HPDE6-E6E7 (cell line): Measurements from ENCODE around the gene MED13L.

Experiments used
- DNase-seq: peaks from one replicate; pipeline ENCODE4 v3.0.0; 2011; ENCODE audit warnings: missing footprints; ENCODE audit errors: extremely low spot score

The MED13L gene

DNA sequence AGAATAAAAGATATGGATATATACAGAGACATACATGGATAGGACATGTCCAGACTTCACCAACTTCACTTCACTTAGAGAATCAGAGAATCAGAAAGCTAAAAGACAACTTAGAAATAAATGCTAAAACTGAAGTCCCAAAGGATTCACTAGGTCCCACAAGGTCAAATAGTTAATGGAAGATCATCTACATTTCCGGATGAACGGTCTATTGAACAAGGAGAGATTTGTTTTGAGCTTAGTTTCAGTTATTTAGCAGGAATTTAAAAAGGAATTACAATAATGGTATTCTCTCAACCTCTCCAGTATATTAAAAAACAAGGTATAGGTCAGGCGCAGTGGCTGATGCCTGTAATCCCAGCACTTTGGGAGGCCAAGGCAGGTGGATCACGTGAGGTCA, 187.0 kb downstream of the MED13L start:
- DNase-seq, result no peak

DNA sequence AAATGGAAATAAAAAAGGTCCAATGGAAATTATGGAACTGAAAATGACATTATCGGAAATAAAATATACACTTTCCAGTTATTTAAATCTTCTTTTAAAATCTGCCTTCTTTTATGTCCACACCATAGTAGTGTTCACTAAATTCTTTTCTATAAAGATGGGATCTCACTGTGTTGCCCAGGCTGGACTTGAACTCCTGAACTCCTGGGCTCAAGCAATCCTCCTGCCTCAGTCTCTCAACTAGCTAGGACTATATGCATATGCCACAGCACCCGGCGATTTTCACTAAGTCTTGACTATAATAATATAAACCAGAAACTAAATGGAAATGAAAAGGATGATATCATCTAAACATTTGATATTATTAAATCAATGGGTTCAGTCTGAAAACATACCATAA, 188.4 kb downstream of the MED13L start:
- no peak for DNase-seq

DNA sequence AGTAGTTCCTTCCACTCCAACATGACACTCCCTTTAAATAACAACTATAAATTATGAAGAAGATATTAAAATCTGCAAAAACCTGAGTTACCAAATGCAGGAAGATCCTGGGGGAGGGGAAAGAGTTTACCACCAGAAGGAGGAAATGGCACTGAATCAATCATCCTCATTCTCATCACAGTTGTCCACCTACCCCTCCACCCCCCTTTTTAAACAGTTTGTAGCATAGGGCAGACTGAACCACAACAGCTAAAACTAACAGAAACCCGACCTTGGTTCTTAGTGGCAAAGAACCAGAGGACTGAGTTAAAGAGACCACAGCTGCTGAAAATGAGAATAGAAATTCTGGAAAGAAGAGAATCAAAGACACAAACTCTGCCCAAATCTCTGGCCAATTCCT, 189.5 kb downstream of the MED13L start:
- no peak for DNase-seq

DNA sequence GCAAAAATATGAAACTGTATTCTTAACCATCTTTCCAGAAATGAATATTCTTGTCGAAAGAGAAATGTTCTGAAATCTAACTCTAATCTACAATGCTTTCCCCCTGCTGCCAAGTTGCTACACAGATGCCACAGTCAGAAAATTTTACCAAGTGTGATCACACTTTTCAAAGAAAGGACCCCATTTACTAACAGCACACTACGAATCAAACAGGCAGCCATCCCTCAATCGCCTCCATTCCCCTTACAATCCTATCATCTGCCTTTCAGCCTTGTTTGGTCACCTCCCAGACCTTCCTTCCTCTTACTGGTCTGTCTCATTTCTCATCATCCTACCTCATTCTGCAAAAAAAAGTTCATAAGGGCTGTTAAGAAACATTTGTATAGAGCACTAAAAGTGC, 190.1 kb downstream of the MED13L start:
- DNase-seq, result no peak

DNA sequence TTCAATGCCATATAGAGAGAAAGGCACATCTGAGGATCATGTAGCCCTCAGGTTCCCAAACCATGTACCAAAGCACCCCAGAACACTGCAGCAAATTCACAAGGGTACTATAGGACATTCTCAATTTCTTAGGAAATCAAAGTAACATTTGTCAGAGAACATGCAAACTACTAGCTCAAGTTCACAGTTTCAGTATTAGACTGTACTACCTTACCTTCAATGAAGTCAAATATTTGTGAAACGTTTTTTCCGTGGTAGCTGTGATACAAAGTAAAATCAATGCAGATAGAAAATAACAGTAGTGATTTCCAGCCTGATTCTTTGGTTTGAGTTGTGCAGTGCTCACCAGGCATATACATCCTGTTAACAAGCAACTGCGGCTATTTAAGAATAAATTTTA, 197.1 kb downstream of the MED13L start:
- no peak for DNase-seq

DNA sequence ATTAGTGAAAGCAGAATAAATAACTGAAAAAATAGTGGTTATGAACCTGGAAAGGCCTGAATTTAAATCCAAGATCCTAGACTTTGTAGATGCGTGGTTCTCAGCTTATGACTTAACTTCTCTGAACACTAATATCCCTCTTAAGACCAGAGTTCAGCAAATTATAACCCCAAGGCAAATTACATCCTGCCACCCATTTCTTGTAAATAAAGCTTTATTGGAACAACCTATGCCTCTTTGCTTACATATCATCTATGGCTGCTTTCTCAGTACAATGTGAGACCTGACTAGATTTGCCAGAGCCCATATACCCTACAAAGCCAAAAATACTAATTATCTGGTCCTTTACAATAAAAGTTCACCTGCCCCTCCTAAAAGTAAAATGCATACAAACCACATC, 199.1 kb downstream of the MED13L start:
- no peak for DNase-seq

DNA sequence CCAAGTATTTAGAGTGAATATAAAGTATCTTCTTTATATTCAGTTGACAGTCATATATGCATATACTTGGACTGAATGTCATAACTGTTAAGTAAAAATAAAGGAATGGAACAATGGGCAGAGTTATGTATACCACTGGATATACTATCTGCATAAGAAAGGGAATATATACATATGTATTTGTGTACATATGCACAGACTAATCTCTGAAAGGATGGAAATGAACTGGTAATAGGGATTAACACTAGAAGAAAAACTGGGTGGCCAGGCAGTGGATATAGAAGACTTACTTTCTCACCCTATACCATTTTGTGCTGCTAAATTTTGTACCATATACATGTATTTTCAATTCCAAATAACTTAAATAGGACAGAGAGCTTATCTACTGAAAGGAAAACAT, 200.1 kb downstream of the MED13L start:
- no peak for DNase-seq

DNA sequence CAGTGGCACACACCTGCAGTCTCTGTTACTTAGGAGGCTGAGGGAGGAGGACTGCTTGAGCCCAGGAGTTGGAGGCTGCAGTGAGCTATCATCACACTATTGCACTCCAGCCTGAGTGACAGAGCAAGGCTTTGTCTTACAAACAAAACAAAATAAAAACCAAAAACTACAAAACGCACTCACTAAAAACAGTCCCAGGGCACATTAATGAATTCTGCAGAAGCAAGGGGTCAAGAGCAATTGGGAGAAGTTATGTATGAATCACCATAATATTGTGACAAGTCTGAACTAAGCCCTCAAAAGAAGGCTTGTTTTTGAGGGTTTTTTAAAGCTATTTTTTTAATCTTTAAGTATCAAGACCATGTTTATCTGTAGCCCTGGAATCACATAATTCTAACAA, 201.1 kb downstream of the MED13L start:
- no peak for DNase-seq

DNA sequence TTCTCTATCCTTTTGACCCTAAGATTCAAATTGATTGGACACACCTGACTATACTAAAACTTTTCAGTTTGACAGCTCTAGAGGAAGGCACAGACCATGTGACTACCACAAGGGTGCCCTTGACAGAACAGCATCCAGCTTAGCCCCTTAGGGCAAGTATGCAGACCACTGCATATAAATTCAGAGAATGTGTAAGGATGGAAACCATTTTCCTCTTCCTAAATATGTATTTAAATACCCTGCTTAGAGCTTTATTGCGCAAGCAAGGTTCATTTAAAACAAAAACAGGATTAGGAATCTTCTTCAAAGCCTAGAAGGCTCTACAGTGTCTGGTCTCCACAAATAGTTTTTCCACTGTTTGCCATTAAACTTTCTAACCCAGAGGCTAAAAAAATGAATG, 202.8 kb downstream of the MED13L start:
- no peak for DNase-seq

DNA sequence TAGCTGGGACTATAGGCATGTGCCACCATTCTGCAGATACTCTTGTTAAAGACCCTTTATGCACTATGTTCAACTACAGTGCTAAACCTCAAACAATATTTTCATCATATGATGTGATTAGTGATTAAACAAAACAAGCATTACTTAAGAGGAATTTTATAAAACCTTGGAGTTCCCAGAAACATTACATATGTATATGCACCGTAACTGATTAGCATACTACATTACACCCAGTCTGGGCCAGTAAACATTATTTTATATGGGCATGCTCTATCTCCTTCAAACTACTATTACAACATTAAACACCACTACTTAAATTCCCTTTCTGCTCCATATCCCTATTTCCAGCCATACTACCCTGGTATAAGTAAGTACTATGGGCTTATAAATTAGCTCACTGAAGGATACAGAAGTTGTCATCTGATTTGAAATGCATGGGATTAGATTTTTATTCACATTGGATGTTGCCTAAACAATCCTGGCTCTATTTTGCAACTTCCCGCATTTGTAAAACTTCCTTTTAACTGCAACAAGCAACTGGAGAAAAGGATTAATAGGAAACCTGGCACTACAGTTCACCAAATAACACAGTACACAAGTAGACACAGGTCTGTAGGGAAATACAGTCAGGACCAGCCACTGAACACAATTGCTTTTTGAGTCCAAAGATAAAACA, 205.8 kb downstream of the MED13L start:
- no peak for DNase-seq

DNA sequence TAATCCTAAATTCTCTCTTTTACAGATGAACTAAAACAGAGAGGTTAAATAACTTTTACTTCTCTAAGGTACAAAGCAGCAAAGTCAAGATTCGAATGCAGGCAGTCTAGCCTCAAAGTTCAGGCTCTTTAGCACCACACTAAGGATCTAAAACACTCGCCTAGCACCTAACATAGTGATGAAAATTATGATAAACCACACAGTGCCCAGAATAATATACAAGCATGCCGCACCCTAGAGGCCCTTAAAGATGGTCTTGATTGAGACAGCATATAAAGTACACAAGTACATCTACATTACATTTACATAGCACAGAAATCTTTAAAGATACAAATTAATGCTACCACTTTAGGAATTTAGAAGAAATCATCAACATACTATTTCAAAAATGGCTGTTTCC, 207.0 kb downstream of the MED13L start:
- no peak for DNase-seq

DNA sequence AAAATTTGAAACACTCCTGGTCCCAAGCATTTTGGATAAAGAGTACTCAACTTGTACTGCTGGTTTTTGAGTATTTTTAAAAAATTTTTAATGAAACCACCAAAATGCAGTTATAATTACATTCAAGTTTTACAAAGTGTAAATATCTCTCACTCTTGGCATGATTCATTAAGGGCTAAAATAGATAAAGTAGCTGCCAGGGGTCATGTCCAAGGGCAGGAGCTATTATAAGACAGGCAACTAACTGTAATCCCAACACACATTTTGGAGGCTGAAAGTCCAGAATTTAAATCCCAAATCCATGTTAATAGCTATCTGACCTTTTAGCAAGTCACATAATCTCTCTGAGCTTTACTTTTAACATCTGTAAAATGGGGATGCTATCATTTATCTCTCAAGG, 207.6 kb downstream of the MED13L start:
- no peak for DNase-seq

DNA sequence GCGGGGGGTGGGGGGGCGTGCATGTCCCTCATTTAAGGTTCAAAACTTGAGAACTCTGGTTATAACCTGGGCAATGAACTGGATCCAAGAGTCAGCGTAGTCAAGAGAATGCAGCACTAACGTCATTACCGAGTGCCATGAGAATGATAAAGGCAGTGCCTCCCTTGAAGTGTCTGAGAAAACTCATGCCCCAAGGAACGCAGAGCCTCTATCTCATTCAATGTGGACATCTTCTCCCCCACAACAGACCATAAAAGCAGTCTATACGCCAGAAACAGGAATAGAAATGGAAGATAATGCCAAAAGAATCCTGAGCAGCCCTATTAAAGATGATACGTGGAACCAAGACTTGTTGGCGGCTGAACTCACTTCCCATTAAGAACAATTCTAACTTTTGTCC, 208.6 kb downstream of the MED13L start:
- no peak for DNase-seq

DNA sequence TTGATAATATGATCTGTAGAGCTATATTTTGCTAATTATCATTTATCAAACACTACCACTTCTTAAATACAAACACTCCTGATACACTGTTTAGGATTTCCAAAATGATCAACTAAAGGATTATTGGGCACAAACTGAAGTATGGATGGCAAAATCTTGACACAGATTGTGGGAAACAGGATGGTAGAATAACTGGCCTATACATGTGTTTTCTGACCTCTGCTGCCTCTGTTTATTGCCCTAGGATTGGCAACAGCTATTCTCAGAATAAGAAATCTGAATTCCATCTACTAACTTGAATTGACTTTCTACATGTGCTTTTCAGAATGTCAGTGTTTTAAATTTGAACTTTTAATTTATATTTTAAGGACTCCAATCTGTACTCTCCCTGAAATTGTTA, 209.1 kb downstream of the MED13L start:
- DNase-seq, result no peak

DNA sequence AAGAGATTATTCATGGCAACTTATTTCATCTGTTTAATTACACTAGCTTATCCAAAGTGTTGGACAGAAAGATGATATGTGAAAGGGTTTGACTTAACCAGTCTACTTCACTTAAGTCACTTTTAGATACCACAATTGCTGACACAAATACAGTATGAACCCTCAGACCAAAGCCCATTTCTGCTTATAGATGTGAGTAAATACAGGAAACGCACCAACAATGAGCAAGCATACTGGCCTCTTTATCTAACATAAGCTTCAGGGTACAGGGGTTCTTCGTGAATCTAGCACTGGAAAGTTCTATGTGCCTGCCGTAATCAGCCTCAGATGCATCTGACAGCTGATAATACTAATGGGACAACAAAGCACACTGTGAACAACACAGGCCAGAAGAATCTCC, 209.6 kb downstream of the MED13L start:
- no peak for DNase-seq

DNA sequence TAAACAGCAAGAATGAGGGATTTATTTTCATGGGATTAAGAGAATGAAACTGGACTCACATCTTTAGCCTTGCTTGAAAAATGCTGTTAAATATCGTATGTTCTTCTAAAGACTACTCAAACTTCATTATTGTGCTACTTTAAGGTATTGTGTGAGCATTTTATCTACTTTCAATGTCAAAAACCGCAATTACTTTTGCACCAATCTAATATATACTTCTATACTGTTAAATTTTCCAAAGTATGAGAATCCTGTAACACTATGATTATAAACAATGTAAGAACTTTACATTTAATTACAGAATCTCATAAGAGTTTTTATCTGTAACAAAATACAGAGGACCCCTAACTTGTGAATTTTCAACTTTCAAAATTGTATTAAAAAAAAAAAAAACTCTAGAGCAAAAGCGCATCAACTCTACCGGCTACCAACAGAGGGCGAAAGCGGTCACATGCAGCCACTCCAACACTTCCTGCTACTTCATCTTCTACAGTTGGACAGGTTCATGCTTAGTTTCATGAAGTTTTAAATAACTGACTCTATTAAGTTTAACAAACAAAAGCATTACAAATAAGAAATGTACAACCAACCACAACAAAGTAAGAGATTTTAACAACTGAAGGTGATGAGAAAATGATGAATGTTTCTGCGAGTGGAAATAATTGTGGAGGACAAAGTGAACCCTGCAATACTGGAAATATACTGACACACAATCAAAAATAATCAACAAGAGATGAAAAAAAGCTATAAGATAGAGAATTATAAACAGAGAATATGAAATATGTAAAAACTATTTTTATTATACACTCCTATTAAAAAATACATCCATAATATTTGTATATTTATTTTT, 210.9 kb downstream of the MED13L start:
- DNase-seq, result peak; percentile 32

DNA sequence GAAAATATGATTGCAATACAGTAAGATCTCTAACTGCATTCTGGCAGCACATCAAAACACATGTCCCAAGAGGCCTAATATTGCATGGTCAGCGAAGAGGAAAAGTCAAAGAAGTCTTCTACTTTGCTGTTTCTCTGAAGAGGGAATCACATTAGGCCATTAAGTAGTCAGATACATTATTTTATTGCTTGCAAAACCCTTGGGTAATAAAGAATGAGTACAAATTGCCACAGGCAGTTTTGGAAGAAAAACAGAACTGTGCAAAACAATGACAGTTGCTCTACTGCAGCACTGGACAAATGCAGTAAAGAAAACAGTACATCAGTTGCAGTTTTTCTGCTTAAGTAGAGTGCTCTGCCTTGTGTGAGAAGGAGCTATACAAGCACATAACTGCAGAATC, 211.9 kb downstream of the MED13L start:
- no peak for DNase-seq

DNA sequence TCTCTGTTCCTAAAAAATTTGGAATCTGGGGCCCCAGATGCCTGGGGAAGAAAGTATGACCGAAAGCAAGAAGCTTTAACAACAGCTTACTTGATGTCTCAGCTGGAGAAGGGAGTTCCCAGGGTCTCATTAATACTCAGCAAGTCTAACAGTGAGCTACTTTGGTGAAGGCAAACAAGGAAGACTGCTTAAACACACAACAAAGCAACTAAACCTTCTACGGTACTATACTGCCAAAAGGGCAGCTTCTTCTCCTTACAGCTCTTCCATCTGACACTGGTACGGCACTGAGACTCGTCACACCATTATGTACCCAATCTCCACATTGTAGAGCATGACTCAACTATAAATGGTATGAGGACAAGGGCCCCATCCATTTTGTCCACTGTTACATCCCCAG, 213.0 kb downstream of the MED13L start:
- no peak for DNase-seq

DNA sequence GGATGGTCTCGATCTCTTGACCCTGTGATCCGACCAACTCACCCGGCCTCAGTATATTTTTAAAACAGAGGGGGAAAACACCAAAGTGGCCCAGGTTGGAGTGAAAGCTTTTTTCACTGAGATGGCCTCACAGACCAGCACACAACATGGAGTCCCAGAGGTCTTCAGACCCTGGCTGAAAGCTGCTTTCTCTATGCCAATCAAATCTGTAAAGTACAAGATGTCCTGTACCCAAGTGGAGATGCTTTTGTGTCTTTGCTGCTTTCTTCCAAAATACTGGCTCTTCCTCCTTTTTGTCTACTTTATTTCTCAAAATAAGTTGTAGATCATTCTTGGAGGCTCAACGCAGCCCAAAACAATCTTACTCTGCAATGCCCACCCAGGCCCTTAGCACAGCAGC, 214.8 kb downstream of the MED13L start:
- DNase-seq, result no peak

DNA sequence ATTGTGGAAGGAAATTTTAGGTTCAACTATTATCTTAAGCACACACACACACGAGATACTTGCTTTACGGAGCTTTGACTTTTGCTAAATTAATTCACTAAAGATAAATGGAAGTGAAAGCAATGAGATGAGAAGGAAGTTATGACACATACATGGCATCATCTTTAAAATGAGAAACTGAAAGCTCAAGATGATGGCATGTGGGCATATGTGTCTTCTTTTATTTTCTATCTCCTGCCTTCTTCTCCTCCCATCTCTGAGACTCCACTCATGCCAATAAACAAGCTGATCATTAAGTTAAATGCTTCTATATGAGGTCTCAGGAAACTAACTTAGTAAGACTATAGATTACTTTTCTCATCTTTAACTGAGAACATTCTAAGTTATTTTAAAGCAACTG, 216.7 kb downstream of the MED13L start:
- DNase-seq, result no peak

DNA sequence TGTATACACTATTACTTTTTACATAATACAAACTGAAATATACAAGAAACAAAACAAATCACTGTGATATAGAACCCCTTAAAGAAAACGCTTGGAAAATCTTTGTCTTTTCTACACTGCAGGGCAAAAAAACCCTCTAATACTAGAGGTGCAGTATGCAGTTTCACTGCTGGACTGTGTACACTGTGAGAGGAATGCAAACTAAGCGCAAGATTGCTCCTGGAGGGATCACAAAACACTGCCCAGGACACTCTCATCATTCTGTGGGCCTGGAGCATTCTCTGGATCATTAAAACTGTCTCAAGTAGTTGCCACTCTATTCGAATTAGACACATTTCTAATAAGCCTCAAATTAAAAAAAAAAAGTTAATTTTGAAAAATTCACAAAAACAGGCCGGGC, 217.6 kb downstream of the MED13L start:
- DNase-seq, result no peak

DNA sequence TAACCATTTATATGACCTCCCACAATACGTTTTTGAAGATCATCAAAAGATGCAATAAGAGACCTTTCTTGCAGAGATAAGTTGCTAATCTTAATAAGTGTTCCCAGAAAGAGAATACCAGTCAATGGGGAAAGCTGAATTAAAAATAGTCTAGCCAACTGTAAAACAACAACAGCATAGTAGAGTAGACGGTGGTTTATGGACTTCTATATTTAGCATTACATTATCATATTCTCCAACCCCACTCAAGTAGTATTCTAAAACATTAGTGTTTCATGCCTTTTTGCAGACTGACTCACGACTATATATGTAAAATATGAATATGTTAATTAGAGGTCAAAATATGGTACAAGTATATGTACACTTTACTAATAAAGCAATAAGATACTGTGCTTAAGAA, 218.9 kb downstream of the MED13L start:
- DNase-seq, result no peak

DNA sequence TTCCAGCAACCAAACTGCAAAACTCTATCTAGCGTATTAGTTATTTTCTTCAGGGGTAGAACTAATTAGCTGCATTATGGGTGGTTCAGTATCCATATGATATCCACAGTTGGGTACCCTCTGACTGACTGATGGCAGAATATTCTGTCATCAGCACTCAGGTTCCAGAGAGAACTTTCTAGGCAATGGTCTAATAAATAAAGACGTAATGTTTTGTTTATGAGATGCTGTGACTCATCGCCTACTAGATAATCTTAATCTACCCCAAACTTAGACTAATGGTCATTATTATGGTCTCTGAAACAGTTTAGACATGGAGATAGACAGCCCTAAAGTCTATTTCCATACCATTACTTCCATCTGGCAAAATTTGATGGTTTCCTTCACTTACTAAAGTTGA, 220.1 kb downstream of the MED13L start:
- DNase-seq, result no peak
